Right hindlimb (tissue), 1 donor: ENCODE measurements around the gene RPLP2.

Source experiments
- DNase-seq: peaks from one replicate; pipeline ENCODE4 v3.0.0-alpha.2; 2018

RPLP2 gene

DNA sequence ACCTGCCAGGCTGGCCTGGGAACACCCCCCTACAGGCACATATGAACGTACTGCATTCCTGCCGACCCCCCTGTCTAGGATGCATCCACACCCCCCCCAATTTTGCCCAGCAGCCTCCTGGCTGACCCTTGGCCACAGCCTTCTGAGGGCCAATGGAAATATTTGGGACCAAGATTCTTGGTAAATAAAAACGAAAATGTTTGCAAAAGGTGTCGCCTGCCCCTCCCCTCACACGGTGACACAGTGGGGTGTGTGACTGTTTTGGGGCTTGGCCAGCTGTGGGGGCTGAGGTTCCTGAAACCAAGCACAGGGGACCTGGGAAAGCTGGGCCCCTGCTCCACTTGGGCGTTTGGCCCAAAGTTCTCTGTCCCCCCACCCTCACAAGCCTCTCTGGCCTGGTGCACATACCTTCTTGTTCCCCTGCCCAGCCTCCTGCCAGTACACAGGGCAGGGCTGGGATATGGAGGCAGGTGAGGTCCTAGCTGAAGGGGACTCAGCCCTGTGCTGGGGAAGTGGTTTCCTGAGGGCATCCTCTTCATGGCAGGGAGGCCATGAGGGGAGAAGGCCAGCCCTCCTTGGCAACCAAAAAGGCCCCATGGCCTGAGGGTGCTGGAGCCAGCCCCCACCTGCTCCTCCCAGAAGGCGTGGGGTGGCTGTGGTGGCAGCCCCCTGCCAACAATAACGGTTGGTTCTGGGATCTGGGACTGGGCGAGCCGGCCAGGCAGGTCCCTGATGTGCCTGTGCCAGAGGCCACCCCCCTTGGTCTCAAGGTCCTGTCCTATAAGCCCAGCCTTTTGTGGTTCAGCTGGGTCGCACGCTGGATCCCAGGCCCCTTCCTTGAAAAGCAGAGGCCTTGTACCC lies 15.8 kb downstream of the RPLP2 start:
- no peak for DNase-seq

DNA sequence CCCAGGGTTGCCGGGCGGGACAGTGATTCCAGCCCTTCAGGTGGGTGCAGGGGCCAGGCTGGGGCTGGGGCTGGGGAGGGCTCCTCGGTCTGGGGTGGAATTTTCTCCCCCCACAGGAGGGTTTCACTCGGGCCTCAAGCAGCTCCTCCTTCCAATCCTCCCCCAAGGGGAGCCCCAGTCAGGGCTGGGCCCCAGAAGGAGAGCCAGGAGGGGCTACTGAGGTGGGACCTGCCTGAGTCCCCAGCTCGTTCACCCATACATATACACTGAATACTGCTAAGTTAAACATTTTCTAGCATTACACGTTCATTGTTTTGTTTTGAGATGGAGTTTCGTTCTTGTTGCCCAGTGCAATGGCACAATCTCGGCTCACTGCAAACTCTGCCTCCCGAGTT lies 16.5 kb downstream of the RPLP2 start:
- no peak for DNase-seq

DNA sequence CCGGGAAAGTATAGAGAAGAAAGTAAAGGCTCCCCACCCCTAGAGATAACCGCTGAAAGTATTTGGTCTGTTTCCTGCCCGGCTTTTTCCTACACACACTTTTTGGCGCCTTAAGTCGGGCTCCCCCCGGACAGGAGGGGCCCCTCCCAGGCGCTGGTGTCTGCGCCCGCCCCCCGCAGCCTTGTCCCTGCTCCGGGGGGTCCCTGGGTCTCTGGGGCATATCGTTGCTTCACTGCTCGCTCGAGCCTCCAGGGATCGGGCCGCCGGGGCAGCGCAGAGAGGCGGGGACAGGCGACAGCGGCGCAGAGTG lies 17.0 kb downstream of the RPLP2 start:
- DNase-seq, result no peak

DNA sequence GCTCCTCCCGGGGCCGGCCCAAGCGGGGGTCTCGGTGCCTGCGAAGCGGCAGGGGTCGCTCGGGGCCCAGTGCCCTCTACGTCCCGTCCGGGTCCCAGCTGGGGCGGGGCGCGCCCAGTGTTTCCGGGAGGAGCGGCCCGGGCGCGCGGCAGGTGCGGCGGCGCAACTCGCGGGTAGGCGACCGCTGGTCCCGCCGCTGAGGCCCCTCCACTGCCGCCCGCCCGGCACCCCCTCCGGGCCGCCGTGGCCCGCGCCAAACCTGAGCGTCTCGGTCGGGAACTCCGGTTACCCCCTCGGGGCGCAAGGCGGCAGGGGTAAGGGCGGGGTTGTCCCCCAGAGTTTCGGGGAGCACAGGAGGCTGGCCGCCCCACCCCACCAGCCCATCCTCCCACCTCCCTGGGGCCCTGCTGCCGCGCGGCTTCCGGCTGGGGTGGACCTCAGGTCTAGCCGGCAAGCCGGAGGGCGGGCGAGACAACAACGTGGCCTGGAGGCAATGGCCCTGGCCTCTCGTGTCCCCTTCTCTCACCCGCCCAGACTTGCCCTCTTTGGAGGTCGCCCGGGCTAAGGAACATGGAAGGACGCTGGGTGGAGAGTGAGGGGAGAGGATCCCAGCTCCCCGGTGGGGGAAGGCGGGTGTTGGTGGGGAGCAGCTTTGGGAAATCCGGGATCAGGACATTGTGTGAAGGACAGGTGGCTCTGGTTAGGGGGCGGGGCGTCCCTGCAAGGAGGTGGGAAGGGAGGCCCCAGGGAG lies 17.6 kb downstream of the RPLP2 start:
- DNase-seq, result no peak

DNA sequence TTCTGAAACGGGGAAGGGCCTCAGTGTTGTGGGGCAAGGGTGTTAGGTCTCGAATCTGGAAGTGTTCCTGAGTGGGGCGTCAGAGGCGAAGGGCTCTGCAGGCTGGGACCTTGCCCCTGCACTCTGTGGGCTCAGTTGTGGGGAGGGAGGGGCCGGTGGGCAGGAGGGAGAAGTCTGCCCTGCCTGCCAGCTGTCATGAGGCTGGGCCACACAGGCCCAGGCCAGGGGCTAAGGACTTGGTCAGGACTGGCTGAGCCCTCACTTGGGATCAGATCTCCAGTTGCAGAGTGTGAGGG lies 18.1 kb downstream of the RPLP2 start, which contains the start of gene CRACR2B:
Gene CRACR2B, plus strand, starts transcription at position 23 of the 296 bp plus-strand sequence. CDS start 689 bp downstream, outside the sequence.
- no peak for DNase-seq

DNA sequence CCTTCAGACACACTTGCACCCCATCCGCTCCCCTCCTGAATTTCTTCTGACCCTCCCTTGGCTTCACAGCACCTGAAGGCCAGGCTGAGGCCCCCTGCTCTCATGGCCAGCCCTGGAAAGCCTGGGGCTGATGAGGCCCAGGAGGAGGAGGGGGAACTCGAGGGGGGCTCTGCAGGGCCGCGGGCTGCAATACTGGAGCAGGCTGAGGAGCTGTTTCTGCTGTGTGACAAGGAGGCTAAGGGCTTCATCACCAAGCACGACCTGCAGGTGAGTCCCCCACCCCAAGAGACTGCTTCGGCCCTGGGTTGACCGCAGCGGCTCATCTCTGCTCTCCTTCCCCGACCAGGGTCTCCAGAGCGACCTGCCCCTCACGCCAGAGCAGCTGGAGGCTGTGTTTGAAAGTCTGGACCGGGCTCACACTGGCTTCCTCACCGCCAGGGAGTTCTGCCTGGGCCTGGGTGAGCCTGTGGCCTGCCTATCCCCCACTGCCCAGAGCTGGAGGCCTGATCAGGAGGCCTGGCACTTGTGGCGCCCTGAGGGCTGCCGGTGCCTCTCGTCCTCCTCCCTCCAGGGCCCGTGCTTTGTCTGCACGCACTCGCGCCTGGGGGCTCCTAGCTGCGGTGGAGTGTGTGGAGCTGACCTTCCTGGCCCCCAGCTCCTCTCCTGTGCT lies 18.9 kb downstream of the RPLP2 start:
- peak; percentile 61 for DNase-seq

DNA sequence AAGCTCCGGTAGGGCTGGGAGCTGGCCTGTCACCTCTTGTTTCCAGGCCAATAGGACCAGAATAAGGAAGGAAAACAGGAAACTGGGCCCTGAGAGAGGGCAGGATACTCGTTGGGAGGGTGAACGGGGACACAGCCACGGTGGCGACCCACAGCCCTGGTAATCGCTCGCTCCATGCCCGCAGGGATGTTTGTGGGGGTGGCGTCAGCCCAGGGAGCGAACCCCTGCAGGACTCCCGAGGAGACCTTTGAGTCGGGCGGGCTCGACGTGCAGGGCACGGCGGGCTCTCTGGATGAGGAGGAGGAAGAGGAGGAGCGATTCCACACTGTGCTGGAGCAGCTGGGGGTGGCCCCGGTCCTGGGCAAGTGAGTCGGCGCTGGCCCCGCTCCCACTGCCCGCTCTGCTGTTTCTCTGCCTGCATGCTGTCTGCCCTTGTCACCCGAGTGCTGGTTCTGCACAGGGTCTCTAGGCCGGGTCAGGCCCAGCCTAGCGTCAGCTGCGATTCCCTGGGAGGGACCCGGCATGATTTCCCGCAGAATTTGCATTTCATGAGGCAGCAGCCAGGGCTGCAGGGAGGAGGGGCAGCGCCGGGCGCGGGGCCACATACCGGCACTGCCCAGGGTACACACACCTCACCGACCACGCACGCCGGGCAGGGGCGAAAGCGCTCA lies 19.5 kb downstream of the RPLP2 start:
- no peak for DNase-seq

DNA sequence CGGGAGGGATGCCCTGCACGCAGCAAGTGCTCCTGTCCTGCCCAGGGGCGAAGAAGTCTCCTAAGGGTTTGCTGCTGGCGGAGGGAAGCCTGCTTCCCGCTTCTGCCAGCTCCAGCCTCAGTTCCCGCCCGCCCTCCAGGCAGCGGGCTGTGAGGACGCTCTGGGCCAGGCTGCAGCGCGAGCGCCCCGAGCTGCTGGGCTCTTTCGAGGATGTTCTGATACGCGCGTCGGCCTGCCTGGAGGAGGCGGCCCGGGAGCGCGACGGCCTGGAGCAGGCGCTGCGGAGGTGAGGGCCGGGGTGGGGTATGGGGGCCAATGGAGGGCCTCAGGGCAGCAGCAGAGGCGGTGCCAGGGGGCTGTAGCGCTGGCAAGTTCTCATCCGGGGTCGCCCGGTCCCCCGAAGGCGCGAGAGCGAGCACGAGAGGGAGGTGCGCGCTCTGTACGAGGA lies 20.1 kb downstream of the RPLP2 start:
- no peak for DNase-seq

DNA sequence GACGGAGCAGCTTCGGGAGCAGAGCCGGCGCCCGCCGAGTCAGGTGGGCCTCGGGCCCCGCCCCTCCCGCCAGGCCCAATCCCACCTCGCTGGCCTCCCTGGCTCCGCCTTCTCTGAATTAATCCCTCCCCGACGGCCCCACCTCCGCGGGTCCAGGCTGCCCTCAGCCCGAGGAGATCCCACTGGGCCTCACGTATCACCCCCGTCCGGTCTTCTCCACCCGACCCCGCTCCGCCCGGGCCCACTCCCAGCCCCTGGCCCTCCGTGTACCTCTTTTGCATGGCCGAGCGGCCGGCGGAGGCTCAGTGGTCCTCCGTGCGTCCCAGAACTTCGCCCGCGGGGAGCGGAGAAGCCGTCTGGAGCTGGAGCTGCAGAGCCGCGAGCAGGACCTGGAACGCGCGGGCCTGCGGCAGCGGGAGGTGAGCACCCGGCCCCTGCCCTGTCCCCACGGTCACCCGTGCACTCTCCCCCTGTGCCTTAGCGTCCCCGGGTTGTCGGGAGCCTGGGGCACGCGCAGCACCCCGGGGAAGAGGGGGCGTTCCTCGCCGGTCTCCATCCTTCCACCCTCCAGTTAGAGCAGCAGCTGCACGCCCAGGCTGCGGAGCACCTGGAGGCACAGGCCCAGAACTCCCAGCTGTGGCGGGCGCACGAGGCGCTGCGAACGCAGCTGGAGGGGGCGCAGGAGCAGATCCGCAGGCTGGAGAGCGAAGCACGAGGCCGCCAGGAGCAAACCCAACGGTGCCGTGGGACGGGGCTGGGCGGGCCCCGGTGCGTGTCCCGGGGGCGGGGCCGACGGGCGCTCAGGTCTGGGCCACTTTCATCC lies 20.7 kb downstream of the RPLP2 start:
- peak; percentile 84 for DNase-seq

DNA sequence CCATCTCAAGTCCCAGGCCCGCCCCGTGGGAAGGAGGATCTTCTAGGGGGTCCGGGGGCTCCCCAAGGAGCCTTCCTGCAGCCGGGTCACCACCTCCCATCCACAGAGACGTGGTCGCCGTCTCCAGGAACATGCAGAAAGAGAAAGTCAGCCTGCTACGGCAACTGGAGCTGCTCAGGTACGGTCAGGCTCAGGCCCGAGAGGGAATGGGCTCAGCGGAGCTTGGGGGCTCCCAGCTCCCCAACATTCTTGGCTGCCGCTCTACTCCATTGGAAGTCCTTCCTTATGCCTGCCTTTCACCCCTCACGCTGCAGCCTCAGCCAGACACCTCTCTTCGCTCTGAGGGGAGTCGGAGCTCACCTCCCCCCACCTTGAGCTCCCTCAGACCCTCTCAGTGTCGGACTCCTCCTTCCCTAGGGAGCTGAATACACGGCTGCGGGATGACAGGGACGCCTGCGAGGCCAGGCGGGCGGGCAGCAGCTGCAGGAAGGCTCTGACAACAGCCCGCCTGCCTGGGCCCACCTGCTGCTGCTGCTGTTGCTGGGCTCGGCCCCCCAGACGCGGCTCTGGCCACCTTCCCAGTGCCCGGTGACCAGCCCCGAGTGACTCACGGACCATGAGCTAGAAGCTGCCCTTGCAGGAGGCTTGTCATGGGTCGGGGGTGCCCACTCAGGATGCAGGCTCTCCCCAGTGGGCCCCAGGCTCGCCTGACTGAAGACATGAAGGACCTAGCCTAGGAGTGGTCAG lies 21.5 kb downstream of the RPLP2 start:
- DNase-seq, result peak; percentile 73

DNA sequence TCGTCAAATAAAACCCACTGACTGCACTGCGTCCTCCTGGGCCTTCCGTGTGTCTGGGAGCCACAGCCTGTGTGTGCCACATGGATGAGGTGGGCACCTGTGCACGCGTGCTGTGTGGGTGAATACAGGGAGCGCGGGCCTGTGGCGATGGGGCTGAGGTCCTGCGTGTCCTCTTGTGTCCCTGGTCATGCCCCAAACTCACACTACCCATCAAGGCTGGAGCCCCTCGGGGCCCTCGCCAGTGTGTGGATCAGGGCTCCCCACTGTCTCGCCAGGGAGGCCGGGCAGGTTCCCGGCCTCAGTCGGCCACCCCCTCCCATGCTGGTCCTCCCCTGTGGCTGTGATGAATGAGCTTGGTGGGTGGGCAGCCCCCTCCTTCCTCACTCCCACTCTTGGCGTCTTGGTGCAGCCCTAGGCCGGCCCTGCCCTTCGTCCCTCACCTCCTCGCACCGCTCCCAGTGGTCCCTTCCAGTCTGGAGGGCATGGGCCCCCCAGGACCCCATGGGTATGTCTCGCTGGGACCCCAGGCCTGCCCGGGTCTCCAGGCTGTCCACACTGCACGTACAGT lies 22.3 kb downstream of the RPLP2 start:
- DNase-seq, result no peak

DNA sequence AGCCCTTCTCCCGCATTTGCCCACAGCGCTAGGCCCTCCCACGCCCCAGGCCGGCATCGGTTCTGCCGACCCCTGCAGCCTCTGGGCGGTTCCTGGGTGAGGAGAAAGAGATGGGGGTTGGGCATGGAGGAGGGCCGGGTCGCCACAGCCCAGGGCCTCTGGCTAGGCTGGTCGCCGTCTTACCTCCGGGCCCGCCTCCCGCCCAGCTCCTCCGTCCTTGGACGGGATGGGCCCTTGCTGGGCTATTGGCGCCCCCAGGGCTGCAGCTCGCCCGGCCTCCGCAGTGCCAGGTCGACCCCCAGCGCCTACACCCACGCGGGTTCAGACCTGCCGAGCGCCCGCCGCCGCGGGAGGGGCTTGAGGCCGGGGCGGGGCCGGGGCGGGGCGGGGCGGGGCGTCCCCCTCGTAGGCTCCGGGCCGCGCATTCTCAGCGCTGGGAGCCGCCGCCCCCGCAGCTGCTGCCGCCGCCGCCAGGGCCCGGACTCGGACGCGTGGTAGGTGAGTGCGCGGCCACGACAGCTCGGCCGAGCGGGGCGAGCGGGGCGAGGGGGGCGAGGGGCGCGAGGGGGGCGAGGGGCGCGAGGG lies 22.9 kb downstream of the RPLP2 start, which contains the start of gene CD151:
Gene CD151, plus strand, starts transcription at position 424 of the 585 bp plus-strand sequence. CDS start 3,118 bp downstream, outside the sequence.
- peak; percentile 83 for DNase-seq

DNA sequence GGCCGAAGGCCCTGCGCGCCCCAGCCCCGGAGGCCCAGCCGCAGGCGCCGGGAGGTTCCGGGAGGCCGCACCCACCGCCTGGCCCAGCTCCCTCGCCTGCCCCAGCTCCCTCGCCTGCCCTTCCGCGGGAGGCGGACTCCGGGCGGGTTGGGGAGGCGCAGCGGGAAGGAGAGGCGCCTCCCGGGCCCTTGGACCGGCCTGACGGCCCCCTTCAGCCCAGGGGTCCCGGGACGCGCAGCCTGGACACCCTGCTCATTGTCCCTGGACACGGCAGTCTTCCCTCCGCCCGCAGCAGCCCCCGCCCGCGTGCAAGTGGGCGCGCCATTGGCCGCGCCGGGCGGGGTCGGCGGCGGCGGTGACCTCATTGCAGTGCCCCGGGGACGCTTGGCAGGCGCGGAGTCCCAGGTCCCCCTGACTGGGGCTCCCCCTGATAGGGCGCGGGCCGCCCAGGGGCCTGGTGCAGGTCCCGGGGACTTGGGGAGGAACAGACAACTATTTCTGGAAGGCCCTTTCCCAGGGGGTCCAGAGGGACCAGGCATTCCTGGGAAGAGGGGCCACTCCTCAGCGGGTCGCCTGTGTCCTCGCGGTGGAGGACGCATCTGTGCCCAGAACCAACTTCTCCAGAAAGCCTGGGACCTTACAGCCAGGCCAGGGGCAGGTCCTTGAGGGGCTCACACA lies 23.5 kb downstream of the RPLP2 start:
- no peak for DNase-seq

DNA sequence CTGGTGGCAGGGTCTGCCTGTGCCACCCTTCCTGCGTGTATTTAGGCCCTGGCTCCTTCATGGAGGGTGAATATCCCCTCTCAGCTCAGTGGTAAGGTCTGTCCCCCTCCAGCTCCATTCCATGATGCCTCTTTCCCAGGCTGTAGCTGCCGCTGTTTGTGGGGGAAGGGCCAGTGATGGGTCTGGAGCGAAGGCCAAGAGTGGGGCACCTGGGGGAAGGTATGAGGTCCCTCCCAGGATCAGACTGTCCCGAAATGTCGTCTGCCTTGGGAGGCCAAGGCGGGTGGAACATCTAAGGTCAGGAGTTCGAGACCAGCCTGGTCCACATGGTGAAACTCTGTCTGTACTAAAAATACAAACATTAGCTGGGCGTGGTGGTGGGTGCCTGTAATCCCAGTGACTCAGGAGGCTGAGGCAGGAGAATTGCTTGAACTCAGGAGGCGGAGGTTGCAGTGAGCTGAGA lies 24.1 kb downstream of the RPLP2 start:
- DNase-seq, result no peak

DNA sequence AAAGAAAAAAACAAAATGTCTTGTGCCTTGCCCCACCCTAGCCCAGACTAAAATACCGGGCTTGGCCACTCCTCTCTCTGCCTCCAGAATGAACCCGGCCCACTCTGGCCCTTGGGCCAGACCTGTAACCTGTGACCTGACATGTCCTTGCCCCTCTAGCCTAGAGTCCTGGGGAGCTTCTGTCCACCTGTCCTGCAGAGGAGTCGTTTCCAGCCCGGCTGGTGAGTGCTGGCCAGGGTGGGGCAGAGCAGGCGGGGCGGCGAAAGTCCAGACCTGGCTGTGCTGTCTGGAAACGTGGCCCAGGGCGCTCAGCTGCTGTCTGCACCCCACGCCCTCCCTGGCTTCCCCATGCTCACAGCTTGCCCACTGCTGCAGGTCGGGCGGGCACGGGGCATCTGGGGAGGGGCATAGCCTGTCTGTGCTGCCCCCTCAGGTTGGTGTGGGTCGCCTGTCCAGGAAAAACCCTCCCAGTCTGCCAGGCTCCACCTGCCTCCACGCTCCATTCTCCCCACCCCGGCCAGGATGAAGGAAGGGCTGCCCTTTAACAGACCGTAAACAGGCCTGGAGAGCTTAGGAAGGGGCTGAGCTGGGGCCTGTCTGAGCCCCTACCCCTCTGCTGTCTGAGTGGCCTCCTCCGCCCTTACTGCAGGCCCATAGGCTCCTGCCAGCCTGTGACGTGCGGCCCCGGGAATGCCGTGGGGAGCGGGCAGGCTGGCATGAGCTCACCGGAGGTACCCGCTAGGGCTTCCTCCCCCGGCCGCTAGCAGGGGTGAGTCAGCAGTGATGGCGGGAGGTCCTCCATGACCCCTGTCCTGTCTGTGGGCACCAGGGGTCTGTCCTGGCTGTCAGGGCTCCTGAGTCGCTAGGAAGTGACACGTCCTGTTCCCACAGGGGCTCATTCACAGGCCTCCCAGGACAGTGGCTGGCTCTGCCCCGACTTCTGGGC lies 24.9 kb downstream of the RPLP2 start:
- DNase-seq, result no peak

DNA sequence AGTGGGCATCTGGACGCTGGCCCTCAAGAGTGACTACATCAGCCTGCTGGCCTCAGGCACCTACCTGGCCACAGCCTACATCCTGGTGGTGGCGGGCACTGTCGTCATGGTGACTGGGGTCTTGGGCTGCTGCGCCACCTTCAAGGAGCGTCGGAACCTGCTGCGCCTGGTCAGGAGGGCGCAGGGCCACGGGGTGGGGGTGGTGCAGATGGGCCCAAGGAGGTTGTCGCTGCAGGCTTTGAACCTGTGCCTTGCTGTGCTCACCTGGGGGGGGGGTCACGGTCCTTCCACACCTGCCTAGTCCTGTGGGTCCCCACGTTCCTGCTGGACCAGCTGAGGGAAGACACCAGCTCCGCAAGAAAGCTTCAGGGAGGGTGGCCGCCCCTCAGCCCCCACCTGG lies 26.5 kb downstream of the RPLP2 start:
- DNase-seq, result no peak

DNA sequence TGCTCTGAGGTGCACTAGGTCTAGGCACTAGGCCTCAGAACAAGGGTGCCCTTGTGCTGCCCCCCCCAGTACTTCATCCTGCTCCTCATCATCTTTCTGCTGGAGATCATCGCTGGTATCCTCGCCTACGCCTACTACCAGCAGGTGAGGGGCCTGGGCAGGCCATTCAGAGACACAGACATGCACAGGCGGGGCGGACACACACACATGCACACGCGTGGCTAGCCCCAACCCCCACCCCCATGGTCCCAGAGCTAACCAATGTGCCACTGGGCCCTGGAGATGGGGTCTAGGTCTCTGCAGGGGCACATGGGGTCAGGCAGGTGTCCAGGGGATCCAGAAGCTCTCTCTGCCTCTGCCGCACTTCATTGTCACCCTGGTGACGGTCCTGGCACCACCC lies 26.9 kb downstream of the RPLP2 start:
- no peak for DNase-seq

DNA sequence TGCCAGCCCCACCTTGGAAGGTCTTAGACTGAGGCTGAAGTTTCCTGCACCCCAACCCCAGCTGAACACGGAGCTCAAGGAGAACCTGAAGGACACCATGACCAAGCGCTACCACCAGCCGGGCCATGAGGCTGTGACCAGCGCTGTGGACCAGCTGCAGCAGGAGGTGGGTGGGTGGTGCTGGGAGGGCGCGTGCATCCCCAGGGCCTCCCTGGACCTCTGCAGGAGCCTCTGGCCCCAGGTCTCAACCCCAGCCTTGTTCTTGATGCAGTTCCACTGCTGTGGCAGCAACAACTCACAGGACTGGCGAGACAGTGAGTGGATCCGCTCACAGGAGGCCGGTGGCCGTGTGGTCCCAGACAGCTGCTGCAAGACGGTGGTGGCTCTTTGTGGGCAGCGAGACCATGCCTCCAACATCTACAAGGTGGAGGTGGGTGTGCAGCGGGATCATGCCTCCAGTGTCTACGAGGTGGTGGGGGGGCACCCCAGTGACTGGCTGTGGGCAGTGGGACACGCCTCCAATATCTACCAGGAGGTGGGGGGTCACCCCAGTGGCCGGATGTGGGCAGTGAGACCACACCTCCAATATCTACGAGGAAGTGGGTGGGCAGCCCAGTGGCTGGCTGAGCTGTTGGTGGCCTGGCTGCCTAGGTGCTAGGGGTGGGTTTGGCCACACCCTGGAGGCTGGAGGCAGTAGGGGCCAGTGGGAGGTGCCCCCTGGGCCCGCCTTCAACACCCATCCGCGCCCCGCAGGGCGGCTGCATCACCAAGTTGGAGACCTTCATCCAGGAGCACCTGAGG lies 27.6 kb downstream of the RPLP2 start:
- no peak for DNase-seq
